Activated T-cell treated with anti-CD3 and anti-CD28 coated beads for 48 hours (primary cell): Measurements from ENCODE around the gene ZNF394.
"Not testable (repeated sequence)": the region's sequence is repeated elsewhere in the genome, so short reads cannot be mapped to it uniquely, and the experiment has no call there.

Experiments used
- DNase-seq: peaks from one replicate; pipeline ENCODE4 v3.0.0-alpha.2; 2020; ENCODE audit warnings: low read depth

The ZNF394 gene

GRCh38 chr7:99499721-99500636 lies at the start of gene ZNF394:
TSS of gene ZNF394 (minus strand) at chr7:99500281. CDS start at chr7:99500093, 188 bp downstream.
- DNase-seq: peak; percentile 85

GRCh38 chr7:99549545-99549944 lies 49.5 kb upstream of the ZNF394 start:
- DNase-seq: not testable (repeated sequence)

GRCh38 chr7:99545308-99545707 lies 45.2 kb upstream of the ZNF394 start:
- not testable (repeated sequence) for DNase-seq

- DNase-seq: no peak
Measured at GRCh38 chr7:99543916-99544315, 43.8 kb upstream of the ZNF394 start.

GRCh38 chr7:99543081-99543671 lies 43.1 kb upstream of the ZNF394 start:
- no peak for DNase-seq

- DNase-seq: no peak
Measured at GRCh38 chr7:99541212-99541611, 41.1 kb upstream of the ZNF394 start.

GRCh38 chr7:99540542-99540941 lies 40.5 kb upstream of the ZNF394 start:
- DNase-seq: no peak

- no peak for DNase-seq
Measured at GRCh38 chr7:99539213-99539811, 39.2 kb upstream of the ZNF394 start.

GRCh38 chr7:99535667-99536066 lies 35.6 kb upstream of the ZNF394 start:
- DNase-seq: no peak

- no peak for DNase-seq
Measured at GRCh38 chr7:99531354-99531765, 31.3 kb upstream of the ZNF394 start.

GRCh38 chr7:99525713-99526440 lies 25.8 kb upstream of the ZNF394 start:
- no peak for DNase-seq

GRCh38 chr7:99521399-99521798 lies 21.3 kb upstream of the ZNF394 start:
- no peak for DNase-seq

GRCh38 chr7:99514050-99514449 lies 14.0 kb upstream of the ZNF394 start:
- DNase-seq: no peak

GRCh38 chr7:99505324-99505662 lies 5.2 kb upstream of the ZNF394 start:
- DNase-seq: no peak

- peak; percentile 93 for DNase-seq
Measured at GRCh38 chr7:99504603-99505323, 4.7 kb upstream of the ZNF394 start, which contains the start of gene ZKSCAN5. TSS of gene ZKSCAN5 (plus strand) at chr7:99504662. CDS start at chr7:99506045, 1,383 bp downstream.

GRCh38 chr7:99504281-99504602 lies 4.2 kb upstream of the ZNF394 start:
- DNase-seq: no peak

GRCh38 chr7:99501236-99501635 lies 1.2 kb upstream of the ZNF394 start:
- not testable (repeated sequence) for DNase-seq

GRCh38 chr7:99500637-99501009 lies 542 bp upstream of the ZNF394 start:
- DNase-seq: no peak

- no peak for DNase-seq
Measured at GRCh38 chr7:99499371-99499720, 735 bp downstream of the ZNF394 start.

GRCh38 chr7:99498546-99498944 lies 1.5 kb downstream of the ZNF394 start:
- no peak for DNase-seq

GRCh38 chr7:99497766-99498545 lies 2.1 kb downstream of the ZNF394 start:
- DNase-seq: no peak
